HG02759 (cell line): ENCODE measurements around the gene PRKD3.
"Not testable (repeated sequence)": the region's sequence is repeated elsewhere in the genome, so short reads cannot be mapped to it uniquely, and the experiment has no call there.

Experiments
- ATAC-seq: cut with Tn5 transposase; IDR thresholded peaks from one replicate; pipeline ENCODE4 v1.9.1; 2021; ENCODE audit warnings: mild to moderate bottlenecking, moderate library complexity; ENCODE audit not compliant: unreplicated experiment

PRKD3 gene

DNA sequence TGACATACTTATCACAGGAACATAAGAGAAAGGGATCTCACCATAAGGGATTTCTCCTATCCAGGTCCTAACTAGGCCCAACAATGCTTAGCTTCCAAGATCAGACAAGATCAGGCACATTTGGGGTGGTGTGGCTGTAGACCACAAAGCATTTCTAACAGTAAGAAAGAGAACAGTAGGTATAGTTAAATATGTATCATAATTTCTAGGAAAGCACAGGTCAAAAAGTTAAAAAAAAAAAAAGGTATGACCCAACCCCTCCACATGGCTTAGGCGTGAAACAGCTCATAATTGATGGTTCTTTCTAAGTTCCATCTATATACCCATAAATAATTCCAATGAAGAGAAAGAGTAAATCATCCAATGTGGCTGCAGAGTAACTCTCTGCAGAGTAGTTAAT, 6.9 kb downstream of the PRKD3 start:
- no peak for ATAC-seq

DNA sequence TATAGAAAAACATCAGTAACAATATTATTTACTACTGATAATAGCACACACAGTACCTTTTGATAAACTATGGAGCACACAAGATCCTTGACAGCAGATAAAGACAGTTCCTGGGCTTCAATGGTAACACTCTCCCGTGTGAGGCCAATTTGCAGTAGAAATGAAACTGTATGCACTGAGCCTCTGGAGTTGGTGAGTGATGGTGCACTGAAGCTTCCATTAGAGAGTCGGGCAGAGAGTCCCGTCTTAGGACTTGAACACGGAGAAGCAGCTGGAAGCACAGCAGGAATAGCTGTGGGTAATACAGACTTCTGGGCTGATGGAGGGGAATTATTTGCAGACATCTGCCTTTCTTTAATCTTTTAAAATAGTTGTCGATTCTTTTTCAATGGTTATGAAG, 8.5 kb downstream of the PRKD3 start:
- no peak for ATAC-seq

- ATAC-seq, result no peak
These were observed 9.3 kb downstream of the PRKD3 start for GRCh38 chr2:37315364-37315763.

- no peak for ATAC-seq
These were observed 17.1 kb downstream of the PRKD3 start for GRCh38 chr2:37307500-37307899.

DNA sequence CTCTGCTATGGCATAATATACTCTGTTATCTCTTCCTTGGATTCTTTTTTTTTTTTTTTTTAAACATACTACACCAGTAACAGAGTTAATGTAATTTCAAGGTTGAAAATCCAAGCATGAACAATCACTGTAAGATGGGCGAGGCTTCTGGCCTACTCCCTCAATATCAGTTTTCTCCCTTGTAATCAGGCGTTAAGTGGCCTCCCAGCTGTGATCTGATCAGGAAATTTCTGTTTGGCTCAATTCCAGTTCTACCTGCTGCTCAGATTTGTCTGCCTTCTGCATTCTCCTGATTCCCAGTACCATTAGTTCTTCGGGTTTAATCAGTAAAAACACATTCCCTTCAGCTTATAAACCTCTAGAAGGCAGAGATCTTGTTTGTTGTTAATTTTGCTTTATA, 18.6 kb downstream of the PRKD3 start:
- ATAC-seq, result no peak

GRCh38 chr2:37302701-37303252, 21.9 kb downstream of the PRKD3 start:
- no peak for ATAC-seq

- ATAC-seq, result no peak
These were observed 23.2 kb downstream of the PRKD3 start for GRCh38 chr2:37301408-37301807.

DNA sequence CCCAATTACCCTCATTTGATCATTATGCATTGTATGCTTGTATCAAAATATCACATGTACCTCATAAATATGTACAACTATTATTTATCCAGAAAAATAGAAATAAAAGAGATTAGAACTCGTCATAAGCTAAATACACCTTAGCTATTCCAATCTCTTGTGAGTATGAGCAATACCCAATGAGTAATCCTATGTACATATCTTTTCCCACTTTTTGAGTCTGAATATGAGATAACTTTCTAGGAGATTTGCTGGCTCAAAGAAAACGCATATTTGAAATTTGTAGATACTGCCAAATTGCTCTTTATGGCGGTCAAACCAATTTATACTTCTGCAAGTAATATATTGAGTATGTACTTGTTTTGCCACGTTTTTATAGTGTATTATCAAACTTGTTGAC, 24.1 kb downstream of the PRKD3 start:
- no peak for ATAC-seq

DNA sequence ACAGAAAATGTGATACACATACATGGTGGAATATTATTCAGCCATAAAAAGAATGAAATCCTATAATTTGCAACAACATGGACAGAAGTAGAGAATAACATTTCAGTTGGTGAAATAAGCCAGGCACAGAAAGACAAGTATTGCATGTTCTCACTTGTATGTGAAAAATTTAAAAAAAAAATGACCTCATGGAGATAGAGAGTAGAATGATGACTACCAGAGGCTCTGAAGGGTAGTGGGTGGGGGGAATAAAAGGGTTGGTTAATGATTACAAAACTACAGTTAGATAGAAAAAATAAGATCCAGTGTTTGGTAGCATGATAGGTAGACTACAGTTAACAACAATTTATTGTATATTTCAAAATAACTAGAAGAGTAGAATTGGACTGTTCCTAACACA, 24.5 kb downstream of the PRKD3 start:
- ATAC-seq, result no peak

DNA sequence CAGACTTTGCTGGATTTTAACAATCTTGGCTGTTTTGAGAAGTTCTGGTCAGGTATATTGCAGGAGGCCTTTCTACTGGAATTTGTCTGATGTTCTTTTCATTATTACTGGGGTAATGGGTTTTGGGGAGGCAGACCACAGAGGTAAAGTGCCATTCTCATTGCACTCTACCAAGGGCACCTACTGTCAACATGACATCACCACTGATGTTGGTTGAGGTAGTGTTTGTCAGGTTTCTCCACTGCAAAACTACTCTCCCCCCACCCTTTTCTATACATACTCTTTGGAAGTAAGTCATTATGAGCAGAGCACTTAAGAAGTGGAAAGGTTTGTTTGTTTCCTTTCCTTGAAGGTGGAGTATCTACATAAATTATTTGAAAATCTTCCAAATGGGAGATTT, 27.0 kb downstream of the PRKD3 start:
- ATAC-seq, result no peak

- ATAC-seq, result no peak
These were observed 29.1 kb downstream of the PRKD3 start for GRCh38 chr2:37295469-37296073.

DNA sequence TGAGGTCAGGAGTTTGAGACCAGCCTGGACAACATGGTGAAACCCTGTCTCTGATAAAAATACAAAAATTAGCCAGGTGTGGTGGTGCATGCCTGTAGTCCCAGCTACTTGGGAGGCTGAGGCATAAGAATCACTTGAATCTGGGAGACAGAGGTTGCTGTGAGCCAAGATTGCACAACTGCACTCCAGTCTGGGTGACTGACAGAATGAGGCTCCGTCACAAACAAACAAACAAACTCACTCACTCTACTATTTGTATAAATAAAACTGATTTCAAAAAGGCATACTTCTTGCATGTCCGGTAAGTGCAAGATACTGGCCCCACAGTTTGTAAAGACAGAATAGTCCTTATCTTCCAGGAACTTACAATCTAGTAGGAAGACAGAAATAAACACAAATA, 29.8 kb downstream of the PRKD3 start:
- not testable (repeated sequence) for ATAC-seq

DNA sequence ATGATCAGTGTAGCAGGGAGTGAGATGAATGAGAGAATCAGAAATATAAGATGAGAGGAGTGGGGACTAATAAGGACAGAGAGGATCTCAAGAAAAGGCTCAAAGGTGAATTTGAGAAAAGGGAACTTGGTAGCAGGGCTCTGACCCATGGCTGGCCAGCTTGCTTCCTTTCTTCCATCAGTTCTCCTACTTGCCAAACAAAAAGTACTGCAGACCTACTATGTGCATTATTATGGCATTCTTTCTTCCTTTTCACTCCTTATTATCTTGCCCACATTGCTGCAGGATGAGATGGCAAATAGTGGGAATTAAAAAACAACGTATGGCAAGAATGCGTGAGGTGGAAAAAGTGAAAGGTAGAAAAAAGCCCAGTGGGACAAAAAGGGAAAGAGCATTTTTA, 33.0 kb downstream of the PRKD3 start:
- ATAC-seq, result no peak

GRCh38 chr2:37287966-37288365, 36.7 kb downstream of the PRKD3 start:
- no peak for ATAC-seq

DNA sequence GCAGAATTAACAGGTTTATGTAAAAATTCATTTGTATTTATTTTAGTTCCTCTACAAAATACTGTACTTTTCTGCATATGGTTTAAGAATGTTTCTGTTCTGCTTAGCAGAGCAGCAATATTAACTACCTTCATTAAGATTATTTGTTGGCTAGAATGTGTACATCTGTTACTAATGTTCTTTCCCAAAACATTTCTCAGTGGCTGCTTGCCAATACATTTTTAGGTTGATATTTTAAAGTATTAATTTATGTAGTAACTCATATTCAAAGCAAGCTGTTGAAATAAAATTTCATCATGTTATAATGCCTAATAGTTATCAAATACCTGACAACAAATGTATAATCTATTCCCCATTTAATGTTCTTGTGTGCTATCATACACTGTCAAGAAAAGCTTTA, 40.3 kb downstream of the PRKD3 start:
- ATAC-seq, result no peak

DNA sequence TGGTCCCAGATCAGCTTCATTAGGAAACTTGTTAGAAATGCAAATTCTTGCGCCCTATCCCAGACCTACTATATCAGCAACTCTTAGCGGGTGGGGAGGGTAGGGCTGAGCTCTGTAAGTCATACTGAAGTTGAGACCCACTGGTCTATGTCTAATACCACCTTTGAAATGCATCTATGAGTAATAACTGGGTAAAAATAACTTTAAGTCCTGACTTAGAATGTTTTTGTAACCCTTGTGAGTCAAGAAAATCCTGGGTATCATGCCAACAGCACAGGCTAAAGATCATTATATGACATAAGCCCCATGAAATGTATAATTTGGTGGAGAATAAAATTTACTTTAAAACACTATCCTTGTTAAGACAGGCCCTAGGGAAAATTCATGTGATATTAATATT, 41.4 kb downstream of the PRKD3 start:
- no peak for ATAC-seq

GRCh38 chr2:37282746-37283145, 41.9 kb downstream of the PRKD3 start:
- ATAC-seq, result no peak

GRCh38 chr2:37281916-37282315, 42.7 kb downstream of the PRKD3 start:
- ATAC-seq, result no peak

GRCh38 chr2:37276291-37276690, 48.3 kb downstream of the PRKD3 start:
- no peak for ATAC-seq
